Measurements from ENCODE around the gene CTSW. TPM values are rescaled to one million over a fixed set of nuclear protein-coding genes. Genes with fewer than 3 reads are reported as not detected.

CTSW gene
- total RNA-seq, 1 donor from 2014 or later, result not detected

DNA sequence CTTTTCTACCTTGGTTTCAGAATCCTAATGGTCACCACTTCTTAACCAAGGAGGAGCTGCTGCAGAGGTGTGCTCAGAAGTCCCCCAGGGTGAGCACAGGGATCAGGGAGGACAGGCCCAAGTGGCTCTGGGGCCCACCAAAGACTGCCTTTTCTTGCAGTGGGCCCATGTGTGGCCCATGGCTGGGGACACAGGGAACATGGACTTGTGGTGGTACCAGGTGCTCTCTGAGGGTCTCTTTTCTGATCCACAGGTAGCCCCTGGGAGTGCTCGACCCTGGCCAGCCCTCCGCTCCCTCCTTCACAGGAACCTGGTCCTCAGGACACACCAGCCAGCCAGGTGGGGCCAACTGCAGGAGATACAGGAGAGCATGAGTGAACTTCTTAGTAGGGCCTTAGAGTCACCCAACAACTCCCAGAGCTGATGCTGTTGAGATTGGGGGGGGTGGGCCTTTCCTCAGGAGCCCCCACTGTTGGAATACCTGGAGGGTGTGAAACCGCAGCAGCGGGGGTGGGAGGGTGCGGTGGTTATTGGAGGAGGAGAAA lies 17.4 kb upstream of the CTSW start:
- Mint-ChIP-seq H3K4me1 (ENCODE audit: low read depth) (peaks cover 47% of the 10 kb centered on the region), H3K27ac (ENCODE audit: unreplicated experiment) (peak overlapping the region; percentile 80), H3K9me3 (ENCODE audit: low read depth) (no peaks in the 10 kb centered on the region), H3K27me3 (ENCODE audit: low read depth) (no peaks in the 10 kb centered on the region), H3K4me3 (ENCODE audit: unreplicated experiment) (peak overlapping the region; percentile 82), H3K36me3 (ENCODE audit: low read depth) (peaks cover 16% of the 10 kb centered on the region)
- DNase-seq (ENCODE audit: low spot score), result peak; percentile 83
- TF ChIP-seq, protein P1, sequence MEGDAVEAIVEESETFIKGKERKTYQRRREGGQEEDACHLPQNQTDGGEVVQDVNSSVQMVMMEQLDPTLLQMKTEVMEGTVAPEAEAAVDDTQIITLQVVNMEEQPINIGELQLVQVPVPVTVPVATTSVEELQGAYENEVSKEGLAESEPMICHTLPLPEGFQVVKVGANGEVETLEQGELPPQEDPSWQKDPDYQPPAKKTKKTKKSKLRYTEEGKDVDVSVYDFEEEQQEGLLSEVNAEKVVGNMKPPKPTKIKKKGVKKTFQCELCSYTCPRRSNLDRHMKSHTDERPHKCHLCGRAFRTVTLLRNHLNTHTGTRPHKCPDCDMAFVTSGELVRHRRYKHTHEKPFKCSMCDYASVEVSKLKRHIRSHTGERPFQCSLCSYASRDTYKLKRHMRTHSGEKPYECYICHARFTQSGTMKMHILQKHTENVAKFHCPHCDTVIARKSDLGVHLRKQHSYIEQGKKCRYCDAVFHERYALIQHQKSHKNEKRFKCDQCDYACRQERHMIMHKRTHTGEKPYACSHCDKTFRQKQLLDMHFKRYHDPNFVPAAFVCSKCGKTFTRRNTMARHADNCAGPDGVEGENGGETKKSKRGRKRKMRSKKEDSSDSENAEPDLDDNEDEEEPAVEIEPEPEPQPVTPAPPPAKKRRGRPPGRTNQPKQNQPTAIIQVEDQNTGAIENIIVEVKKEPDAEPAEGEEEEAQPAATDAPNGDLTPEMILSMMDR (IDR thresholded peaks at IDR 0.05), result no peak

DNA sequence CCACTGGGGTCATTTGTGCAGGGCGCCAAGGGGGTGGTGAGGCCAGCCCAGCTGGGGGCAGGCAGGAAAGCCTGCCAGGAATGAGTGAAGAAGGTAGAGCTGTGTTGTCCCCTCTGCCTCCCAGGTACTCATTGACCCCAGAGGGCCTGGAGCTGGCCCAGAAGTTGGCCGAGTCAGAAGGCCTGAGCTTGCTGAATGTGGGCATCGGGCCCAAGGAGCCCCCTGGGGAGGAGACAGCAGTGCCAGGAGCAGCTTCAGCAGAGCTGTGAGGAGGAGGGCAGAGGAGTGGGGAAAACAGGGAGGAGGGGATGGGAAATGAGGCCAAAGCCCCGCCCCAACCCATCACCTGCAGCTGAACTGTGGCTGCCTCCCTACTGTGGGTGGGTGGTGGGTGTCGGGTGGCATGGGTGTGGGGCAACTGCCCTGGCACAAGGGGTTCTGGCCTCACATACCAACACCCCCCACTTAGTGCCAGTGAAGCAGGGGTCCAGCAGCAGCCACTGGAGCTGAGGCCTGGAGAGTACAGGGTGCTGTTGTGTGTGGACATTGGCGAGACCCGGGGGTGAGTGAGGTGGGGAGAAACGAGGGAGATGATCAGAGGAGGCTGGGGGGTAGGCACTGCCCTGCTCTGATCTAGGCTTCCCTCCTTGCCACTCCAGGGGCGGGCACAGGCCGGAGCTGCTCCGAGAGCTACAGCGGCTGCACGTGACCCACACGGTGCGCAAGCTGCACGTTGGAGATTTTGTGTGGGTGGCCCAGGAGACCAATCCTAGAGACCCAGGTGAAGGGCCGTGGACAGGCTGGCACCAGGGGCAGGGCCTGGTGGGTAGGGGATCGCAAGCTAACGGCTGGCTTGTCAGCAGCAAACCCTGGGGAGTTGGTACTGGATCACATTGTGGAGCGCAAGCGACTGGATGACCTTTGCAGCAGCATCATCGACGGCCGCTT lies 16.4 kb upstream of the CTSW start:
- no peak overlapping the region for H3K4me3 Mint-ChIP-seq (ENCODE audit: unreplicated experiment)
- H3K27me3 Mint-ChIP-seq (ENCODE audit: low read depth), result no peaks in the 10 kb centered on the region
- peak overlapping the region; percentile 80 for H3K27ac Mint-ChIP-seq (ENCODE audit: unreplicated experiment)
- H3K9me3 Mint-ChIP-seq (ENCODE audit: low read depth), result no peaks in the 10 kb centered on the region
- TF ChIP-seq, protein P1 (IDR thresholded peaks at IDR 0.05), result no peak
- peaks cover 53% of the 10 kb centered on the region for H3K4me1 Mint-ChIP-seq (ENCODE audit: low read depth)
- peaks cover 20% of the 10 kb centered on the region for H3K36me3 Mint-ChIP-seq (ENCODE audit: low read depth)
- peak; percentile 80 for DNase-seq (ENCODE audit: low spot score)

- peak; percentile 72 for DNase-seq (ENCODE audit: low spot score)
- TF ChIP-seq, protein P1 (IDR thresholded peaks at IDR 0.05), result no peak
- Mint-ChIP-seq H3K9me3 (ENCODE audit: low read depth) (no peaks in the 10 kb centered on the region), H3K27me3 (ENCODE audit: low read depth) (no peaks in the 10 kb centered on the region), H3K4me3 (ENCODE audit: unreplicated experiment) (no peak overlapping the region), H3K4me1 (ENCODE audit: low read depth) (peaks cover 47% of the 10 kb centered on the region), H3K36me3 (ENCODE audit: low read depth) (peaks cover 23% of the 10 kb centered on the region), H3K27ac (ENCODE audit: unreplicated experiment) (peak overlapping the region; percentile 80)
These were observed 15.5 kb upstream of the CTSW start for GRCh38 chr11:65863889-65864705.

DNA sequence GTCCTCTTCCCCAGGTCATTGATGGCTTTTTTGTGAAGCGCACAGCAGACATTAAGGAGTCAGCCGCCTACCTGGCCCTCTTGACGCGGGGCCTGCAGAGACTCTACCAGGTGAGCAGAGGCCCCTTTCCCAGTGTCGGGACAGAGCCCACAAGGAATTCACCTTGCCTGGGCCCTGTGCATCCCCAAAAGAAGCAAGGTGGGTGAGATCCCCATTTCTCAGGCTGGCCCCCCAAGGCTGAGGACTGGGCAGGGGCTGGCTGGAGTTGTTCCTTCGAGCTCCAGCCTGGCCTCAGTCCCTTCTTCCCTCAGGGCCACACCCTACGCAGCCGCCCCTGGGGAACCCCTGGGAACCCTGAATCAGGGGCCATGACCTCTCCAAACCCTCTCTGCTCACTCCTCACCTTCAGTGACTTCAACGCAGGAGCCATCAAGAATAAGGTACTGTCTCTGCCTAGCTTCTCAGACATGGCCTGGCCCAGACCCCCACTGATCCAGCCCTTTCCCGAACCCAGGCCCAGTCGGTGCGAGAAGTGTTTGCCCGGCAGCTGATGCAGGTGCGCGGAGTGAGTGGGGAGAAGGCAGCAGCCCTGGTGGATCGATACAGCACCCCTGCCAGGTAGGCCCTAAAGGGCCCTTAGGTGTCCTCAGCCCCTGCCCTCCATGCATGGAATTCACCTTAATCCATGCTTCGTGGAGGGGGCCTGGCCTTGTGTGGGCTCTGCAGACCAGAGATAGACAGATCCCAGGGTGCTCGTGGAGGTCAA lies 14.7 kb upstream of the CTSW start:
- TF ChIP-seq, protein P1 (IDR thresholded peaks at IDR 0.05), result no peak
- no peak overlapping the region for H3K4me3 Mint-ChIP-seq (ENCODE audit: unreplicated experiment)
- peak overlapping the region; percentile 71 for H3K27ac Mint-ChIP-seq (ENCODE audit: unreplicated experiment)
- no peaks in the 10 kb centered on the region for H3K9me3 Mint-ChIP-seq (ENCODE audit: low read depth)
- peaks cover 46% of the 10 kb centered on the region for H3K4me1 Mint-ChIP-seq (ENCODE audit: low read depth)
- peak; percentile 76 for DNase-seq (ENCODE audit: low spot score)
- H3K27me3 Mint-ChIP-seq (ENCODE audit: low read depth), result no peaks in the 10 kb centered on the region
- H3K36me3 Mint-ChIP-seq (ENCODE audit: low read depth), result peaks cover 26% of the 10 kb centered on the region

Data from chondrocyte (in vitro differentiated cells).